AG09309 (cell line): ENCODE measurements around the gene OTC.

Experiments
- DNase-seq: peaks from one replicate; pipeline ENCODE4 v3.0.0-alpha.2; 2010; ENCODE audit warnings: low read depth
- H3K4me3 ChIP-seq: 2 replicates; pipeline ENCODE4 v1.5.1; 2011; ENCODE audit warnings: mild to moderate bottlenecking, low read depth, low read length, moderate library complexity; ENCODE audit not compliant: control insufficient read depth
- CTCF ChIP-seq: IDR thresholded peaks from 2 replicates; pipeline ENCODE4 v1.5.1; 2011; ENCODE audit warnings: mild to moderate bottlenecking, low read depth, low read length, inconsistent platforms; ENCODE audit not compliant: insufficient read depth, control insufficient read depth; ENCODE audit errors: missing control alignments

Gene OTC

GRCh38 chrX:38400389-38400910 lies 48.0 kb downstream of the OTC start:
- no peak overlapping the region for H3K4me3 ChIP-seq
- TF ChIP-seq CTCF: no peak
- no peak for DNase-seq

GRCh38 chrX:38402118-38402517 lies 49.7 kb downstream of the OTC start:
- H3K4me3 ChIP-seq: no peak overlapping the region
- TF ChIP-seq CTCF: no peak
- DNase-seq: no peak

- no peak for TF ChIP-seq CTCF
- DNase-seq: no peak
- H3K4me3 ChIP-seq: no peak overlapping the region
Observed at GRCh38 chrX:38403834-38404233, 51.4 kb downstream of the OTC start.

GRCh38 chrX:38407126-38407525 lies 54.7 kb downstream of the OTC start:
- TF ChIP-seq CTCF: no peak
- no peak for DNase-seq
- no peak overlapping the region for H3K4me3 ChIP-seq

GRCh38 chrX:38409289-38409688 lies 56.9 kb downstream of the OTC start:
- no peak overlapping the region for H3K4me3 ChIP-seq
- no peak for DNase-seq
- no peak for TF ChIP-seq CTCF

- DNase-seq: no peak
- no peak for TF ChIP-seq CTCF
- no peak overlapping the region for H3K4me3 ChIP-seq
Observed at GRCh38 chrX:38426785-38427184, 74.4 kb downstream of the OTC start.

GRCh38 chrX:38431525-38431924 lies 79.1 kb downstream of the OTC start:
- DNase-seq: no peak
- TF ChIP-seq CTCF: no peak
- no peak overlapping the region for H3K4me3 ChIP-seq
